NCI-H2081 (cell line): ENCODE measurements around the gene KIAA1217.
"Not testable (repeated sequence)": the region's sequence is repeated elsewhere in the genome, so short reads cannot be mapped to it uniquely, and the experiment has no call there.

ENCODE experiments used
- DNase-seq, 2 experiments: peaks; one replicate each; lab custom pipeline; 2025; lab: John Stamatoyannopoulos, UW

KIAA1217 gene

GRCh38 chr10:24292304-24293293 lies 83.7 kb downstream of the KIAA1217 start:
- no peak for DNase-seq

DNA sequence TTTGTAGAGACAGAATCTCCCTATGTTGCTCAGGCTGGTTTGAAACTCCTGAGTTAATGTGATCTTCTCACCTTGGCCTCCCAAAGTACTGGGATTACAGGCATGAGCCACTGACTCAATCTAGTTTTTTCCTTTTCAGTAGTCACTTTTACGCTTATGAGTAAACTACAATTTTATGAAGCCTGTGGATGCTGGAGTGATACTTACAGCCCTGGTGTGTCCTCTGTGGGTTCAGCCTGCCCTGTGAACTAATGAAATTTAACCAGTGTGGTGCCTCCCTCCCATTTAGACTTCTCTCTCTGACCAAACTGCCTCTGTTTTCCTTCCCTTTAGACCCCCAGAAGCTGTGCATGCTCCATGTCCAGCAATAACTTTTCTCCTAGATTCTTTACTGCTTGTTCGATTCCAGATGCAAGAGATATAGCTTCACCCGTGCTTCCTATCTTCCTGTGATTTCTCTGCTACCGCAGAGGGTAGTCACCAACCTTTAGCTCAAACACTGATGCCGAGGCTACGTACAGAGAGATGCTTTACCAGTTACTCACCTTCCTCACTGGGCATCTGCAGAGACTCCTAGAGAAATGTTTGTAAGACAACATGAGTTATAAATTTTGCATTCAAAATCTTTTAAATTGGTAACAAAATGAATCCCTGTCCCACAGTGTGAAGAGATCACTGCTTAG lies 90.8 kb downstream of the KIAA1217 start:
- no peak for DNase-seq

DNA sequence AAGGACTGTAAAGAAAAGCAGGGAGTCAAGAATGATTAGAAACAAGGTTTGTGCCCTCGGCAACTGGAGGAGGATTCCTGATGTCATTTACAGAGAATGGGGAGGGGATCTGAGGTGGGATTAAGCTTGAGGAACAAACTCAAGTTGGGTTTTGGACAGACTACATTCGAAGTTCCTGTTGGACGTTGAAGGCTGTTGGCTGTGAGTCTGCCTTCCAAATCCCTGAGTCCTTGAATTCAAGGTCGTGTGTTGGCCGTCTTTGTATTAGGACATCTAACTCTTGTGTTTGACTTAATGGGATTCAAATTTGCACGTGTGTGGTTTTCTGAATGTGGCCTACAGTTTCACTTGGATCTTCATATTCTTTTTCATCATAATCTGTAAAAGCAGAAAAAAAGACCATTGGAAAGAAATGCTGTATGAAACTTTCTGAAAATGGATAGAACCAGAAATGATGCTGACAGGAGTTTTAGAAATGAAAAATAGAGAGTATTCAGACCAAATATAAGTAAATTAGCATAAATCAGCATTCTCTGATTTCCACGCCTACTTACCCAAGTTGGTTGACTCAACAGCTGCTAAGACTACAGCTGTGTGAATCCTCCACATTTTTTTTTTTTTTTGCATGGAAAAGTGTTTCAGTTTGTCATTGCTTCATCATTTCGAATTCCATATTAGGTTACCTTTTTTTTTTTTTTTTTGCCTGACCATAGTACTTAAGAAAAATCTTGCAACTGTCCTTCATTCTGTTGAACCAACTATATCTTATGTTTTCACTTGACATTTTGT lies 94.8 kb downstream of the KIAA1217 start:
- DNase-seq: no peak

DNA sequence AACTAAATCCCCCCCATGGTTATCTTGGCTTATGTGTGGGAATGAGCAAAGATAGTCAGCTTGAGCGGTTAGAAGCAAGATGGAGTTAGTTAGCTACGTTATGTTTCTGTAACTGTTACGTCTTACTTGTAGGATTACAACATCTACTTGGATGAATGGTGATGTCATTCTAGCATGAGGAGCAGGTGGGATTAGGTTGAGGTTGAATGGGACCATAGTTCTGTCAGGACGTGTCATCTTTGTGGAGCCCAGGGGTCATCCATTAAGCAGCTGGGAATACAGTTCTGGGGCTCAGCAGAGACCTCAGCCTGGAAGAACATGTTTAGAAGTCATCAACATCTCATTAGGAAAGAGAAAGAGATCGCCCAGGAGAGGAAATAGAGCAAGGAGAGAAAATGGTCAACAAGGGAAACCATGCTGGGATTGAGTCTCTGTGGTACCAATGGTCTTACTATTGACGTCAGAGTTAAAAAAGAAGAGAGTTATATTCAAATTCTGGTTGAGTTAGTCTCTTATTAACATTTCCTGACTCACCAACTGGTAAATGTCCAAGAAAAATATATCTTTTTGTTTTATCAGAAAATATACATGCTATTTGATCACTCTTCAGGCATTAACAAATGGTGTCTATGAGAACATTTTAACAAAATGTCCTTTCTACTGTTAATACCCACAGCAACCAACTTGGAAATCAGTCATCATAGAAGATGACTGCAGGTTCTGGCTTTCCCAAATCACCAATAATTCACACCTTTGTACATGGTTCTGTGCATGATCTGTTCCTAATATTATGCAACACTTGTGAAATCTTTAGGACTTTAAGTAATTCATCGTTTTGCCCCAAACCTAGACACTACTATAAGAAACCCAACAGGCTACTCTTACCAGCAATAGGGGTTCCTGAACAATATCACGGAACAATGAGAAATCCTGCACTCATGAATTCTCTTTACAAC lies 96.9 kb downstream of the KIAA1217 start:
- no peak for DNase-seq

GRCh38 chr10:24306507-24306875 lies 97.6 kb downstream of the KIAA1217 start:
- DNase-seq: no peak

DNA sequence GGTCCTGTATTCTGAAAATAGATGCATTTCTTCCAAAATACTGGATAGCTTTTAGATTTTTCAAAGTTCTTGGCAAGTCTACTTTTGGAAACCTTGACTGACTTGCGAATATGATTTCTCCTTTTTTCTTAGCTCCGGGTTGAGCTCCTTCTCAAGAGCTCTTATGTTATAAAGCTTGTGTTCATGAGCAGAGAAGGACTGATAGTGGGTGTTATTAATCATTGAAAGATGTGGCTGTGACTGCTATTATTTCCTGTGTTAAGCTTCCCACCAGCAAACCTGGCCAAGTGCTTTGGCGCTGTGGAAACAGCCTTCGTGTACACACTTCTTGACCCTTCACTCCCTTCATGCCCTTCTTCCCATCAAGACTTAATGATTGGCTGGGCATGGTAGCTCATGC lies 98.2 kb downstream of the KIAA1217 start:
- no peak for DNase-seq

DNA sequence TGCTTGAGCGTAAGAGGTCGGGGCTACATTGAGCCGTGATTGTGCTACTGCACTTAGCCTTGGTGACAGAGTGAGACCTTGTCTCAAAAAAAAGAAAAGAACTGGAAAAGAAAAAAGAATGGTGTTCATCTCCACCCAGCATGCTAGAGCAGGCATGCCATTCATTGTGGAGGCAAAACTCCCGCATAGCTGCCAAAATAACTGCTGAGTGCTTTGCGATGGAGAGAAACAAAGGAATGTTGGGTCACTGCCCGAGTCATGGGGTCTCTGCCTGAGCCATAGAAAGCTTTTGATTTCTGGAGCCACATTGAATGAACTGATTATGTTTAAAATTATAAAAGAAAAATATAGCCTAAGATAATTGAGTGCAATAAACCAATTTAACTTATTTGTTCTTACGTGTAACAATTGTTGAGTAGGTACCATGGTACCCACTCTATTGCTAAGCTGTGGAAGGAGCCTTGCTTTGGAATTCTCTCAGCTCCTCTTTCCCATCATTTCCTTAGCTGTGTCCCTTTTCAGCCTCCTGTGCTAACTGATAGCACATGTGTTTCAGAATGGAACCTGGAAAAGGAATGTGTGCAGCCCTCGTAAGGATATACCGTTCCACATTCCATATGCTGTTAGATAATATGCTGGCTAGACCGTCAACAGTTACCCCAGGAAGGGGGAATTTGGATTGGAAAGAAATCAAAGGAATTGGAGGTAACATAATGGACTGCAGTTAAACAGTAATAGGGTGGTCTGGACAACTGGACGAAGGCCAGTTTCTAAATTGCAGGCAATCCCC lies 99.0 kb downstream of the KIAA1217 start:
- DNase-seq: no peak

GRCh38 chr10:24310104-24310503 lies 101.2 kb downstream of the KIAA1217 start:
- DNase-seq: no peak

DNA sequence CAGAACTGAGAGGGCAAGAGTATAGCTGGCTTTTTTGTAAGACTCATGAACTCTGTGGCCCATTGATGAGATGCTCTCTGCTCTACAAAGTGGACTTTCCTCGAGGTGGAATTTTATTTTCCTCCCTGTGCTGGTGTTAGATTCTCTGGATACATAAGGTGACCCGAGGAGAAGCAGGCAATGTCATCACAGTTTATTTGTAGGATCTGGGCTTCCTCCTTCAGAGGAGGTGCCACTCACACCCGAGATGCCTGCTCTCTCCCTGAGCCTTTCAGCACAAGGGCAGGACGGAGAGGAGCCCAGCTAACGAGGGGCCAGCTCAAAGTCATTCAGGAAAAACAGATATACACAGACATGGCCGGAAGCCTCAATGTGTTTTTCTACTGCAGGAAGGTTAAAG lies 103.0 kb downstream of the KIAA1217 start:
- DNase-seq: no peak

GRCh38 chr10:24313283-24313682 lies 104.3 kb downstream of the KIAA1217 start:
- no peak for DNase-seq

DNA sequence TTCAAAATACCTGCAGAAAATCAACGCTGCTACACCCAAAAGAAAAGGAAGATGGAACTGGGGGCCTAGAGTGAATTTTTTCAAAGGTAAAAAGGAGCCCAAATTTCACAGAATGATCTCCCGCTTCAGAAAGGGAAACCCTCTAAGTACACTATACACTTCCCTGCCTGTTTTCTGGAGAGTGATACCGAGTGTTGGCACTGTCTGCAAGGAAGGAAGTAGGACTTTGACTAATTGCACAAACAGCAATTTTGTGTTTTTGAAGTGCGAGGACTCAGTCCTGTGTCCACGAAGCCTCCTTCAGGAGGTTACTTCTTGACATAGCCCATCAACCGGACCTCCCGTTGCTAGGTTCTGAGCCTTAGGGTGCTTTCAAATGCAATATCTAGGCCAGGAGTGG lies 106.3 kb downstream of the KIAA1217 start:
- no peak for DNase-seq

DNA sequence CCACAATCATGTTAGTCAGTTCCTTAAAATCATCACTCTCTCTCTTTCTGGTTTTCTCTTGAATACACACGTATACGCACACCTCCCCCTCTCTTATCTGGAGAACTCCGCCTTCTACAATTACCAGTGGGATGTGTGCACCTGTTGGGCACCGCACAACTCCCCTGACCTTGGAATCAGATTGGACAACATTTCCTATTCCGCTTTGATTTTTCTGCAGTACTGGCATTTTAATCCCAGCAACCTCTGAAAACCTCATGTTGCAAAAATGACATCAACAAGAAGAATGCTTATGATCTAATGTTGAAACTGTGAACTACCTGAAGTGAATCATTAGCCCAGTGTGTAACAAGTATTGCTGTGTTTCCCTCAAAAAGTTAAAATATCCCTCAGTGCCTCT lies 109.6 kb downstream of the KIAA1217 start:
- DNase-seq: no peak

- no peak for DNase-seq
Measured at GRCh38 chr10:24320373-24320772, 111.4 kb downstream of the KIAA1217 start.

DNA sequence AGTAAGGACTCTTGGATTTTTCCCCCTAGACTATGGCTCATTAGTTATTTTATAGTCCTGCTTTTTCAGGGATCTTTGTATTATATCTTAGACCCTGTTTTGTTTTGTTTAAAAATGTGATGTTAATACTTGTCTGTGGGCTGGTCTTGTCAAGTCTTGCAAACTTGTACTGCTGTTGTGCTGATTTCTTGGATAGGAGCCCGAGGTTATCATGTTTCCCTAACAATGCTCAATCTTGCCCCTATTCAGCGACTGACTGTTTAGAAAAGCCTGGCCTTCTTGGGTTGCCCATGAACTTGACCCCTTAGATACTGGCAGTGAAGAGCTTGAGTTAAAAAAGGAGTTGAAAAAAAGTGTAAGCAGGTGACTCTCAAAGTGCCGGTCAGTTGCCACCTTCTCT lies 115.7 kb downstream of the KIAA1217 start:
- DNase-seq: no peak

DNA sequence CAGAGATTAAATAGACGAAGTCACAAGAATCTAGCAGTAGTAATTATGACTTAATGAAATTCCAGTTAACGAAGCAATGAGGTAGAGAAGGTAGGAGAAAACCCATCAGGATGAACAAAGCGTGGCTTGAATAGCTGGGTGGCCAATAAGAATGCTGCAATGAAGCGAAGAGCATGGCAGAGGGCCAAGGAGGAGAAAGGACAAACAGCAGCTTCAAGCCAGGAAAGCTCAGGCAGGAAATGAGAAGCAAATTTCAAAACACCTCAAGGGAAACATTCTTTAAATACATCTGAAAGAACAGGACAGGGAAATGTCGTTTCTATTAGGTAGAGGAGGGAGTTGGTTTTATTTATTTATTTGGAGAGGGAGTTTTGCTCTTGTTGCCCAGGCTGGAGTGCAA lies 122.5 kb downstream of the KIAA1217 start:
- no peak for DNase-seq

DNA sequence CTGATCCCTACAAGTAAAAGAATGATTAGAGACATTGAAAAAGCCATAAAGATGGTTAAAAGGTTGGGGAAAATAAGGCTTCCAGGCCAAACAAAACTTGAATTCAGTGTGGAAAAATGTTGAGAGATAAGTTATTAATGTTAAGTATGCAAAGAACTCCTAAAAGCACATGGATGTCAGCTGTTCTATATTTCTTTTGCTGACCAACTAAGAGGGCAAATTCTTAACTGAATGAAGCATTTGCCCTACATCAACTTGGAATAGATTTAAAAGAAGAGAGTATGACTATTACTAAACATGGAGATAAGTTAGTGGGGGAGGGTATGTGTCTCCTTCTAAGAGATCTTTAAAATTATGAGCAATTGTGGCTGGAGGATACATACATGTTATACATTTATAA lies 124.8 kb downstream of the KIAA1217 start:
- DNase-seq: no peak

DNA sequence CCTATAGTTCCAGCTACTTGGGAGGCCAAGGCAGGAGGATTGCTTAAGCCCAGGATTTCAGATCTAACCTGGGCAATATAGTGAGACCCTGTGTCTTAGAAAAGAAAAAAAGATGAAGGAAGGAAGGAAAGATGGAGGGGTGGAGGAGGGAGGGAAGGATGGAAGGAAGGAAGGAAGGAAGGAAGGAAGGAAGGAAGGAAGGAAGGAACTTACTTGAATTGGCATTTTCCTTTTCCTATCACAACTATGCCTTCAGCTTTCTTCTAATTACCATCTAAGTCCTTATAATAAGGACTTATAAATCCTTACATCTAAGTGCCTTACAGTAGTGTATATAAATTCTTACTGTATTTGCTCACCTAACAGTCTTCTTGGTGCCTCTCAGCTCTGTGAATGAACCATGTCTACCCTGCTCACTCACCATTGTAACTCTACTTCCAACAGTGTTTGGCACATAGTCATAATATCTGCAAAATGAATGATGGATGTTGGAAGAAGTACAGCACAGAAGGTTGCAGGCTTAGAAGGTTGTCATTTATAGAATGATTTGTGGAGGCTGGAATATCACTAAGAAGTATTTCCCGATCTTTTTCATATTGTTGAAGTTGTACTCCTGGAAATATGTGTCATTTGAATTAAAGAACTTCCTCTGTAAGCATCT lies 125.5 kb downstream of the KIAA1217 start:
- DNase-seq: no peak

GRCh38 chr10:24337723-24338122 lies 128.8 kb downstream of the KIAA1217 start:
- not testable (repeated sequence) for DNase-seq

DNA sequence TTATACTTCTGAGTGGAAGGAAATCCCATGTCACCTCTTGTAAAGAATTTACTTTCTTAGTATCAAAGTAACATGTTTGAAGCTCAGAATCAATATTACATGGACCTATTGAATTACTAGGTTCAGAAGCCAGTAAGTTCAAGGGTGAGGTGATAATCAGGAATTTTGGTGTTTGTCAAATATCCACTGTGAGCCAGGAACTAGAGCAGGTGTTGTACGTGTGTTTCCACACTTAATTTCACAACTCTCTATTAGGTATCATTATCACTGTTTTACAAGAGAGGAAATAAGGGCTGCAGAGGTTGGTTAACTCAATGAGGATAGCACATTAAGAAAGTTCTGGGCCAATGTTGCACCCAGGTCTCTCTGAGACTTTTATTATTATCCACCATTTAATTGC lies 130.4 kb downstream of the KIAA1217 start:
- no peak for DNase-seq

DNA sequence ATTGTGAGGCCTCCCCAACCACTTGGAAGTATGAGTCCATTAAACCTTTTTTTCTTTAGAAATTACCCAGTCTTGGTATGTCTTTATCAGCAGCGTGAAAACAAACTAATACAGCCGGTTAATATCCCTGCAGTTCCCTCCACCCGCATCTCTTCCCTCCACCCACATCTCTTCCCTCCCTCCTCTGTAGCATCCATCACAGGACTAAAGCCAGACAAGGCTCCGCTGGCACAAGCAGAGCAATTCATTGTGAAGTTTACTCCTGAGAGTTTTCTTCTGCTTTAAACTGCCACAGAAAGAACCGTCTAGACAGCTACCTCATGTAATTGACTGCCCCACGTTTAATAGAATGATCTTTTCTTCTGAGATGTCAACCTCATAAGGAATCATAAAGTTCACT lies 131.5 kb downstream of the KIAA1217 start:
- no peak for DNase-seq
